HG02938 (cell line): ENCODE results near the gene LONP2.
"Not testable (repeated sequence)": the region's sequence is repeated elsewhere in the genome, so short reads cannot be mapped to it uniquely, and the experiment has no call there.

Experiments
- ATAC-seq: cut with Tn5 transposase; IDR thresholded peaks from one replicate; pipeline ENCODE4 v1.9.1; 2021; ENCODE audit warnings: mild to moderate bottlenecking, moderate library complexity; ENCODE audit not compliant: unreplicated experiment

The LONP2 gene

GRCh38 chr16:48235556-48236136 lies 8.5 kb upstream of the LONP2 start:
- no peak for ATAC-seq

- no peak for ATAC-seq
These were observed 7.8 kb upstream of the LONP2 start for GRCh38 chr16:48236286-48236685.

- not testable (repeated sequence) for ATAC-seq
These were observed 4.0 kb upstream of the LONP2 start for GRCh38 chr16:48240147-48240546.

- no peak for ATAC-seq
These were observed 729 bp downstream of the LONP2 start for GRCh38 chr16:48244863-48245195.

- ATAC-seq = no peak
These were observed 2.0 kb downstream of the LONP2 start for GRCh38 chr16:48246066-48246465.

GRCh38 chr16:48247311-48247710 lies 3.2 kb downstream of the LONP2 start, which contains the start of gene ABCC11:
TSS of gene ABCC11 (minus strand) at chr16:48247539. CDS start at chr16:48231921, 15,618 bp downstream.
- no peak for ATAC-seq

- no peak for ATAC-seq
These were observed 6.6 kb downstream of the LONP2 start for GRCh38 chr16:48250520-48251278.

- ATAC-seq = no peak
These were observed 7.9 kb downstream of the LONP2 start for GRCh38 chr16:48252013-48252412.

GRCh38 chr16:48256579-48257177 lies 12.6 kb downstream of the LONP2 start:
- no peak for ATAC-seq

GRCh38 chr16:48261569-48261968 lies 17.5 kb downstream of the LONP2 start:
- ATAC-seq = no peak

GRCh38 chr16:48262631-48263030 lies 18.5 kb downstream of the LONP2 start:
- ATAC-seq = no peak

GRCh38 chr16:48269011-48269410 lies 24.9 kb downstream of the LONP2 start:
- ATAC-seq = no peak

GRCh38 chr16:48271728-48272127 lies 27.6 kb downstream of the LONP2 start:
- ATAC-seq = no peak

GRCh38 chr16:48272837-48273421 lies 28.8 kb downstream of the LONP2 start:
- no peak for ATAC-seq

GRCh38 chr16:48274476-48274875 lies 30.4 kb downstream of the LONP2 start:
- no peak for ATAC-seq

- ATAC-seq = no peak
These were observed 32.0 kb downstream of the LONP2 start for GRCh38 chr16:48276102-48276501.

- no peak for ATAC-seq
These were observed 33.1 kb downstream of the LONP2 start for GRCh38 chr16:48277158-48277557.

GRCh38 chr16:48279199-48279598 lies 35.1 kb downstream of the LONP2 start:
- no peak for ATAC-seq

- no peak for ATAC-seq
These were observed 36.4 kb downstream of the LONP2 start for GRCh38 chr16:48280546-48280945.

GRCh38 chr16:48282636-48283263 lies 38.6 kb downstream of the LONP2 start:
- no peak for ATAC-seq

- no peak for ATAC-seq
These were observed 40.8 kb downstream of the LONP2 start for GRCh38 chr16:48284772-48285409.
